Mesenchymal stem cell (in vitro differentiated cells and primary cell): ENCODE data around the gene CUX1.

ENCODE experiments used
- DNase-seq: peaks from one replicate; pipeline ENCODE4 v3.0.0-alpha.2; 2013
- H2AFZ ChIP-seq: one replicate; pipeline ENCODE4 v1.6.1; 2013; ENCODE audit warnings: low read depth, mild to moderate bottlenecking, control low read depth, inconsistent platforms, low read length, moderate library complexity
- H2AK5ac ChIP-seq: 2 replicates; pipeline ENCODE4 v1.6.1; 2013; ENCODE audit warnings: low read length, moderate library complexity, mild to moderate bottlenecking, inconsistent platforms; ENCODE audit not compliant: severe bottlenecking
- H2BK120ac ChIP-seq: one replicate; pipeline ENCODE4 v1.6.1; 2013; ENCODE audit warnings: low read depth, mild to moderate bottlenecking, inconsistent platforms, low read length, moderate library complexity
- H2BK12ac ChIP-seq, 2 experiments: one replicate each; pipeline ENCODE4 v1.6.1; 2013; ENCODE audit warnings: inconsistent platforms in 2 of 2, low read length in 2 of 2, mild to moderate bottlenecking in 2 of 2, moderate library complexity in 2 of 2, control low read depth in 1 of 2
- H2BK15ac ChIP-seq: one replicate; pipeline ENCODE4 v1.6.1; 2013; ENCODE audit warnings: mild to moderate bottlenecking, low read depth, inconsistent platforms; ENCODE audit not compliant: poor library complexity, severe bottlenecking
- H2BK5ac ChIP-seq: 2 replicates; pipeline ENCODE4 v1.6.1; 2013; ENCODE audit warnings: low read depth, mild to moderate bottlenecking, low read length, control low read depth, inconsistent platforms; ENCODE audit not compliant: poor library complexity, severe bottlenecking
- H3K14ac ChIP-seq, 2 experiments: one replicate each; pipeline ENCODE4 v1.6.1; 2013; ENCODE audit warnings: inconsistent platforms in 2 of 2, low read length in 2 of 2, control low read depth in 1 of 2, mild to moderate bottlenecking in 1 of 2, moderate library complexity in 1 of 2
- H3K18ac ChIP-seq, 2 experiments: one replicate each; pipeline ENCODE4 v1.6.1; 2013; ENCODE audit warnings: inconsistent platforms in 2 of 2, low read length in 2 of 2, control low read depth in 1 of 2, low read depth in 1 of 2, mild to moderate bottlenecking in 1 of 2
- H3K23ac ChIP-seq, 2 experiments: one replicate each; pipeline ENCODE4 v1.6.1; 2013; ENCODE audit warnings: inconsistent platforms in 2 of 2, low read length in 2 of 2, mild to moderate bottlenecking in 2 of 2, moderate library complexity in 2 of 2, control low read depth in 1 of 2
- H3K27ac ChIP-seq: 2 replicates; pipeline ENCODE4 v1.5.1; 2013; ENCODE audit warnings: mild to moderate bottlenecking, moderate library complexity, low read length, control low read depth, inconsistent platforms; ENCODE audit not compliant: poor library complexity, severe bottlenecking
- H3K27me3 ChIP-seq, 2 experiments: 2 replicates each; pipeline versions ENCODE4 v1.6.1 to v1.7.0; 2013; ENCODE audit warnings: low read length in 2 of 2, mild to moderate bottlenecking in 2 of 2, moderate library complexity in 2 of 2, control low read depth in 1 of 2, inconsistent platforms in 1 of 2; ENCODE audit not compliant: control insufficient read depth in 1 of 2, insufficient read depth in 1 of 2
- H3K36me3 ChIP-seq, 2 experiments: 2 replicates each; pipeline versions ENCODE4 v1.6.1 to v1.7.0; 2013; ENCODE audit warnings: low read length in 2 of 2, control low read depth in 1 of 2, inconsistent platforms in 1 of 2, low read depth in 1 of 2, mild to moderate bottlenecking in 1 of 2; ENCODE audit not compliant: insufficient read depth in 2 of 2, control insufficient read depth in 1 of 2
- H3K4ac ChIP-seq, 2 experiments: one replicate each; pipeline ENCODE4 v1.6.1; 2013; ENCODE audit warnings: inconsistent platforms in 2 of 2, low read length in 2 of 2, mild to moderate bottlenecking in 2 of 2, moderate library complexity in 2 of 2, control low read depth in 1 of 2, low read depth in 1 of 2
- H3K4me1 ChIP-seq: 2 replicates; pipeline ENCODE4 v1.6.1; 2013; ENCODE audit warnings: low read depth, low read length, control low read depth; ENCODE audit not compliant: control insufficient read depth, insufficient read depth
- H3K4me2 ChIP-seq: 2 replicates; pipeline ENCODE4 v1.6.1; 2013; ENCODE audit warnings: low read length, mild to moderate bottlenecking, inconsistent platforms; ENCODE audit not compliant: poor library complexity, severe bottlenecking
- H3K4me3 ChIP-seq, 2 experiments: 2 replicates each; pipeline versions ENCODE4 v1.5.1 to v1.7.0; 2013; ENCODE audit warnings: low read length in 2 of 2, mild to moderate bottlenecking in 2 of 2, control low read depth in 1 of 2, low read depth in 1 of 2; ENCODE audit not compliant: insufficient read depth in 1 of 2
- H3K79me1 ChIP-seq: replicated peaks from 2 replicates; pipeline ENCODE4 v1.6.1; 2013; ENCODE audit warnings: mild to moderate bottlenecking, control low read depth, low read length, inconsistent platforms; ENCODE audit not compliant: poor library complexity, severe bottlenecking
- H3K9ac ChIP-seq: 2 replicates; pipeline ENCODE4 v1.7.0; 2013; ENCODE audit warnings: mild to moderate bottlenecking, low read length, moderate library complexity
- H3K9me3 ChIP-seq: 2 replicates; pipeline ENCODE4 v1.7.0; 2013; ENCODE audit warnings: mild to moderate bottlenecking, low read length; ENCODE audit not compliant: control insufficient read depth
- H4K8ac ChIP-seq: one replicate; pipeline ENCODE4 v1.6.1; 2013; ENCODE audit warnings: inconsistent platforms, mild to moderate bottlenecking, low read length, moderate library complexity
- H4K91ac ChIP-seq: one replicate; pipeline ENCODE4 v1.6.1; 2013; ENCODE audit warnings: mild to moderate bottlenecking, low read length, inconsistent platforms
- WGBS: methylation state at CpG from one replicate; pipeline ENCODE4 v1.1.7; 2013; ENCODE audit warnings: mixed read lengths; 5-methylcytosine and 5-hydroxymethylcytosine counted together

The CUX1 gene

GRCh38 chr7:102072003-102072402 is 254.6 kb downstream of the CUX1 start:
- peaks cover 10% of the 10 kb centered on the region for H3K9me3 ChIP-seq
- no peak overlapping the region for H2BK5ac ChIP-seq
- peaks cover under 1% of the 10 kb centered on the region for H3K4me1 ChIP-seq
- H2AFZ ChIP-seq, result no peak overlapping the region
- no peak overlapping the region for H2BK120ac ChIP-seq
- H3K14ac ChIP-seq, result no peak overlapping the region
- H3K4me2 ChIP-seq, result no peak overlapping the region
- no peak overlapping the region for H3K27ac ChIP-seq
- H3K27me3 ChIP-seq, result no peaks in the 10 kb centered on the region
- no peak overlapping the region for H4K8ac ChIP-seq
- H3K4me3 ChIP-seq, result no peak overlapping the region
- peaks cover 2% of the 10 kb centered on the region for H3K79me1 ChIP-seq
- DNase-seq, result no peak
- H3K36me3 ChIP-seq, result peaks cover 33 to 40% of the 10 kb centered on the region in 2 experiments
- no peak overlapping the region for H3K4ac ChIP-seq
- H3K9ac ChIP-seq, result no peak overlapping the region
- no peak overlapping the region for H4K91ac ChIP-seq
- H3K23ac ChIP-seq, result no peak overlapping the region
- no peak overlapping the region for H3K18ac ChIP-seq
- H2AK5ac ChIP-seq, result no peak overlapping the region
- 97% methylated on average over 5 of the region's 5 CpGs for WGBS
- H2BK15ac ChIP-seq, result no peak overlapping the region
- no peak overlapping the region for H2BK12ac ChIP-seq

GRCh38 chr7:102072636-102073209 is 255.3 kb downstream of the CUX1 start:
- no peak for DNase-seq
- Histone ChIP-seq H4K8ac (no peak overlapping the region), H3K36me3 (peaks cover 33 to 40% of the 10 kb centered on the region in 2 experiments), H3K27ac (no peak overlapping the region), H2AFZ (no peak overlapping the region), H2BK5ac (no peak overlapping the region), H3K14ac (no peak overlapping the region), H3K4ac (no peak overlapping the region), H4K91ac (no peak overlapping the region), H3K23ac (no peak overlapping the region), H3K4me1 (peaks cover 4% of the 10 kb centered on the region), H2BK12ac (no peak overlapping the region), H3K79me1 (peaks cover 2% of the 10 kb centered on the region), H3K18ac (no peak overlapping the region), H3K27me3 (no peaks in the 10 kb centered on the region), H2BK15ac (no peak overlapping the region), H3K4me2 (no peak overlapping the region), H3K4me3 (no peak overlapping the region), H3K9me3 (peaks cover 10% of the 10 kb centered on the region), H3K9ac (no peak overlapping the region), H2BK120ac (no peak overlapping the region), H2AK5ac (no peak overlapping the region)
- 96% methylated on average over 7 of the region's 8 CpGs for WGBS

- Histone ChIP-seq H3K18ac (no peak overlapping the region), H3K79me1 (peaks cover 2% of the 10 kb centered on the region), H4K91ac (no peak overlapping the region), H3K14ac (no peak overlapping the region), H3K4ac (no peak overlapping the region), H3K36me3 (peaks cover 26 to 34% of the 10 kb centered on the region in 2 experiments), H2BK120ac (no peak overlapping the region), H3K27me3 (no peaks in the 10 kb centered on the region), H3K27ac (no peak overlapping the region), H2BK5ac (no peak overlapping the region), H2BK15ac (no peak overlapping the region), H3K9ac (no peak overlapping the region), H2AK5ac (no peak overlapping the region), H2AFZ (no peak overlapping the region), H4K8ac (no peak overlapping the region), H3K4me2 (no peak overlapping the region), H3K9me3 (peaks cover 10% of the 10 kb centered on the region), H2BK12ac (no peak overlapping the region), H3K4me1 (peaks cover 4% of the 10 kb centered on the region), H3K4me3 (no peak overlapping the region), H3K23ac (no peak overlapping the region)
- WGBS, result 96% methylated on average over 12 of the region's 14 CpGs
- DNase-seq, result no peak
Observed at GRCh38 chr7:102073931-102074880, 256.8 kb downstream of the CUX1 start.

GRCh38 chr7:102075126-102075525 is 257.7 kb downstream of the CUX1 start:
- Histone ChIP-seq H3K27me3 (no peaks in the 10 kb centered on the region), H3K4me1 (peaks cover 4% of the 10 kb centered on the region), H3K4ac (no peak overlapping the region), H4K8ac (no peak overlapping the region), H2BK12ac (no peak overlapping the region), H3K14ac (no peak overlapping the region), H3K36me3 (peaks cover 24 to 37% of the 10 kb centered on the region in 2 experiments), H3K4me3 (no peak overlapping the region), H3K27ac (no peak overlapping the region), H2BK5ac (no peak overlapping the region), H4K91ac (no peak overlapping the region), H2BK15ac (no peak overlapping the region), H2BK120ac (no peak overlapping the region), H2AK5ac (no peak overlapping the region), H3K9me3 (peaks cover 10% of the 10 kb centered on the region), H3K79me1 (peaks cover 7% of the 10 kb centered on the region), H3K9ac (no peak overlapping the region), H2AFZ (no peak overlapping the region), H3K4me2 (no peak overlapping the region), H3K23ac (no peak overlapping the region), H3K18ac (no peak overlapping the region)
- no peak for DNase-seq
- 97% methylated on average over 7 of the region's 9 CpGs for WGBS
